Measurements from ENCODE around the gene GOLGA8B. TPM values are rescaled to one million over a fixed set of nuclear protein-coding genes. Genes with fewer than 3 reads are reported as not detected.
"Not testable (repeated sequence)": the region's sequence is repeated elsewhere in the genome, so short reads cannot be mapped to it uniquely, and the experiment has no call there.

Gene GOLGA8B
- 253 and 262 TPM in 2 replicates for total RNA-seq

DNA sequence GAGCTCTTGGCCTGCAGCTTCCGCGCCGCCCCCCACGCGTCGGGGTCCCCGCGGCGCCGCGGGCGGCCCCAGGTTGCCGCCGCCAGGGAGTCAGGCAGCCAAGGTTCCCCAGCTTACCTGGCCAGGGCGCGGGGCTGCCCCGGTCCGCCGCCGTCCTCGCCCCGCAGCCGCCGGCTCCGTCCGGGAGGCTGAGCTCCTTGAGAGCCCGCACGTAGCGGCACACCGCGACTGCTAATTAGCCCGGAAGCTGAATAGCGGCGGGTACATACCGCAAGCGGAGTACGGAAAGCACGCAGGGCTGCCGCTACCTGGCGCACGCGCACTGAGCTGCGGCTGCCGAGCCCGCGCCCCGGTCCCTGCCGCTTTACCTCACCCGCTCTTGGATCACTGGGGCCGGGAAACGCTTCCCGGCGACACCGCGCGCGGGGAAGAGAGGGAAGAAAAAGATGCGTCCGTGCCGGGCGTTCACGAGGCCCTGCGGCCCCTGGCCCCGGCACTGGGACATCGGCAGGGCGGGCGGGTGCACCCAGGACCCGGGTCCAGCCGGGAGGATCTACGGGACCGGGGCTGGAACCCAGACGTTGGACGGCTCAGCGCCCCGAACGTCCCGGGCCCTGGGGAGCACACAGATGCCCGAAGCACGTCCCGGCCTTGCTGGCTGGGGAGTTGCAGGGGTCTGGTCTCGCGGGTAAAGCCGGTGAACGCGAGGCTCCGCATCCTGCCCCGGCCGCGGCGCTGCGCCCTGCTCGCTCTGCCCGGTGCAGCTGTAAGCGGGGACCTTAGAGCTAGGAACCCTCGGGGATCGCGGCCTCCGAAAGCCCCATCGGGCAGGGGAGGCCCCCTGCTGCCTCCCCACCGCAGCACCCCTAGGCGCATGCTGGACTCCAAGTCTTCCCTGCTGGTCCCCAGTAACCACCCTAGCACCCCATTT lies at the start of gene GOLGA8B:
Gene GOLGA8B (minus strand): TSS at position 253 of the 931 bp plus-strand sequence. CDS start 47,739 bp downstream, outside the sequence.
- intact Hi-C loops (cut with micrococcal nuclease), result loop anchor here (2.0 to 5.0 kb wide), 4 partner anchors 69 to 546 kb away; partner anchors contain the start of genes AVEN and SLC12A6

DNA sequence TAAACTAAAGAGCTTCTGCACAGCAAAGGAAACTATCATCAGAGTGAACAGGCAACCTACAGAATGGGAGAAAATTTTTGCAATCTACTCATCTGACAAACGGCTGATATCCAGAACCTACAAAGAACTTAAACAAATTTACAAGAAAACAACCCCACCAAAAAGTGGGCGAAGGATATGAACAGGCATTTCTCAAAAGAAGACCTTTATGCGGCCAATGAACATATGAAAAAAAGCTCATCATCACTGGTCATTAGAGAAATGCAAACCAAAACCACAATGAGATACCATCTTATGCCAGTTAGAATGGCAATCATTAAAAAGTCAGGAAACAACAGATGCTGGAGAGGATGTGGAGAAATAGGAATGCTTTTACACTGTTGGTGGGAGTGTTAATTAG lies 49.7 kb upstream of the GOLGA8B start:
- intact Hi-C loops (cut with micrococcal nuclease), result not testable (repeated sequence)

DNA sequence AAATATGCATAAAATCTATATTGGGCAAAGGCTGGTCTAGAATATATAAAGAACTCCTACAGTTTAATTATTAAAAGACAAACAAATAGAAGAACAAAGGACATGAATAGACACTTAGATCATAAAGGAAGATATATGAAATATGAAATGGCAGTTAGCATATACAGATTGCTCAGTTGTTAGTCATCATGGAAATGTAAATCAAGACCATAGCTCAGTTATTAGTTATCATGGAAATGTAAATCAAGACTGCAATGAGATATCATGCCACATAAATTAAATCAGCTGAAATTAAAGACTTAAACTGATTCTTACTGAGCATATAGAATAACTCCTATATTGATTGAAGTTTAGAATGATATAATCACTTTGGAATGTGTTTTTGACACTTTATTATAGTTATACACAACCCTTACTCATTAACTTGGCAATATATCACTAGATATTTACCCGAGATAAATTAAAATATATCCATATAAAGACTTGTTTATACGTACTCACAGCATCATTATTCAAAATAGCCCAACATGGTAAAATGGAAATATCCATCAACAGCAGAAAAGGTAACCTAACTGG lies 45.2 kb upstream of the GOLGA8B start:
- intact Hi-C loops (cut with micrococcal nuclease), result no loop called here

- intact Hi-C loops (cut with micrococcal nuclease), result no loop called here
Observed at GRCh38 chr15:34625007-34625406, 41.6 kb upstream of the GOLGA8B start.

DNA sequence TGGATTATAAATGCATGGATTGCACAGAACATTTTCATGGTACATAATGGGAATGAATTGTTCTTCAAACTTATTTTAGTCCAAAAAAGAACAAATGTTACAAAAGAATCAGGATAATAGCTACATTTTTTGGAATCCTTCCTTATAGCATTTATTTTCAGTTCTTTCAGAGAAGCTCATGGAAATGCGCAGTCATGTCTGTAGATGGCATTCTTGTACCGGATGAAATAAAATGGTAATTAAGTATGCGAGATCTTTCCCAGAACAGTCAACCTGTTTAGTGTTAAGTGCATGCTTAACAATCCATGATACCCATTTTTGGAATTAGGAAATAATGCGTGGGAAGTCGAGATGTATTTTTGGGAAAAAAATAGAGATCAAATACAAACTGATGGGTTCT lies 38.2 kb upstream of the GOLGA8B start:
- intact Hi-C loops (cut with micrococcal nuclease), result loop anchor here (1.0 kb wide), 1 partner anchor 299 kb away; no protein-coding TSS in a partner anchor

- intact Hi-C loops (cut with micrococcal nuclease), result loop anchor here (1.0 kb wide), 1 partner anchor 299 kb away; no protein-coding TSS in a partner anchor
Observed at GRCh38 chr15:34620814-34621213, 37.4 kb upstream of the GOLGA8B start.

DNA sequence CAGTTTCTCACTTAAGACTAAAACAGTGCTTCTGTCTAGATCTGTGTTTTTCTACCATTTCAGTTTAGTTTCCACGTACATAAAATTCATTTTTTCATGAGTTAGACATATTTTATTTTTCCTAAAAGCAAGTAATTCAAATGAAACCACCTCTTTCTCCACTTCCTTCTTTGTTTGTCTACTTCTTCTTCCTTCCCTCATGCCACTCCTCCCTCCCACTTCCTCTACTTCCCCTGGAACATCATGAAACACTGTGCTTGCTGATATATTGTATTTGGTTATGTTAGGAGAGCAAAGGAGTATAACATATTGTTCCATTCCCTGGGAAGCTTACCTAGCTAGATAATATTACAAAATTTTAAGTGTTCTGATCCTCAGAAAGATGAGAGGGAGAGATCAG lies 36.7 kb upstream of the GOLGA8B start:
- intact Hi-C loops (cut with micrococcal nuclease), result no loop called here

GRCh38 chr15:34619151-34619550 lies 35.7 kb upstream of the GOLGA8B start:
- intact Hi-C loops (cut with micrococcal nuclease), result no loop called here

GRCh38 chr15:34618073-34618472 lies 34.6 kb upstream of the GOLGA8B start:
- intact Hi-C loops (cut with micrococcal nuclease), result no loop called here

DNA sequence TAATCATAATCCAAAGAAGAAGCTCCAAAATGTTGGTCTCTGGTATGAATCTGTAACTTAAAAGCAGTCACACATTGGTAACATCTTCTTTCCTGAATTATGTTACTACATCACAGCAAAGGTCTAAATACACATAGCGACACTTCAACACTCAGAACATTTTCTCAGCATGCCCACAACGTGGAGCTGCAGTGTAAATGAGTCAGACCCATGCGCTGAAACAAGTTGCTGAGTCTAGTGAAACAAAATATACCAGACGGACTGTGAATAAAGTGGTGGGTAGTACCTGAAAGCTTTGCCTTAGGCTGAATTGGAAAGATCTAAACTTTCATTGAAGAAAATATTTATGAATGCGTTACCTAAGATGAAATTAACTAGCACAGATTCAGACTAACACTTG lies 33.2 kb upstream of the GOLGA8B start:
- intact Hi-C loops (cut with micrococcal nuclease), result no loop called here

DNA sequence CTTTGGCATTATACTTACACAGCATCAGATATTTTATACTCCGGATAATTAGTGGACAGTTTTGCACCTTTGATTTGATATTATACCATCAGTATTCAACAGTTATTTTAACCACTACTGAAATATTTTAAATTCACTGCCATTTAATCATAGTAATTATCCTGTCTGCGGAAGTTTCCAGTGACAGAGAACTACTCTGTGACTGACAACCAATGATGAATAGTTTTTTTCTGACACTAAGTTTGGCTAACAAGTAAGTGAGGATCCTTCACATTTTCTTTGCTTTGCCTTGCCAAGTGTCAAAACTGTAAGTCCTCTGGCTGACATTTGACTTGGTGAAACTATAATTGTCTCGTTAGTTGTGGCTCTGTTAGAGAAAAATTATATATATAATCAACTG lies 30.5 kb upstream of the GOLGA8B start:
- intact Hi-C loops (cut with micrococcal nuclease), result no loop called here

DNA sequence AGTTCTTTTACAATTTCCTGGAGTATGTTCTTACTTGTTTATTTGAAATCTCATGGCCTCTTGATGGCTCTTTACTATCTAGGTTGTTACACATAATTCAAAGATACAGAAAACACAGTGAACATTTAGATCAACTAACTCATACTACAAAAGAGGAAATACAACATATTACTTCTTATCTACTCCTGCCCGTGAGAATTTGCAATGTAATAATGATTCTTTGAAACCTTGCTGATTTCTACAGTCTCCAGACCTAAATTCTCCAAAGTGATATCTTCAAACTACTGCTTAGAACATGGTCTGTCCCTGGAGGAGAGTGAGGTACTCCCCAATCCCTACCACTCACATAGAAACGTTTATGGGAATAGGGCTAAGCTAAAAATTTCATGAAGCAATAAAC lies 29.9 kb upstream of the GOLGA8B start:
- intact Hi-C loops (cut with micrococcal nuclease), result no loop called here

- intact Hi-C loops (cut with micrococcal nuclease), result no loop called here
Observed at GRCh38 chr15:34610354-34610753, 26.9 kb upstream of the GOLGA8B start.

GRCh38 chr15:34609102-34610057 lies 25.9 kb upstream of the GOLGA8B start:
- intact Hi-C loops (cut with micrococcal nuclease), result no loop called here

- intact Hi-C loops (cut with micrococcal nuclease), result no loop called here
Observed at GRCh38 chr15:34608517-34608916, 25.1 kb upstream of the GOLGA8B start.

GRCh38 chr15:34607832-34608231 lies 24.4 kb upstream of the GOLGA8B start:
- intact Hi-C loops (cut with micrococcal nuclease), result no loop called here

DNA sequence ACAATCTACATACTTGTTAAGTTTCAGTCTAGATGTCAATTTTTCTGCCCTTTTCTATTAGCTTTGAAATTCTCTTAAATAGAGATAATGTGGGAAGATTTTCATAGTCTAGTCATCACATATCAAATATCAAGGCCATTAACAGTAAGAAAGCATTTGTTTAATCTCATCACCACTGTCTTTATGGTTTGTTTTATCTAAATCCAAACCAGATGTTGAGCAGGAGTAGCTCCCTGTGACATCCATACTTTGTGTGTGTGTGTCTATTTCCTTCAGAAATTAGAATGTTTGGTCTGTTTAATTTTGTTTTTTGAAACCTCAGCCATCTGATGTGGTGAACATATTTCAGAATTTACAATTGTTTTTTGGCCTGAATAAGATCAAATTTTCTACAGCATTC lies 23.1 kb upstream of the GOLGA8B start:
- intact Hi-C loops (cut with micrococcal nuclease), result no loop called here

DNA sequence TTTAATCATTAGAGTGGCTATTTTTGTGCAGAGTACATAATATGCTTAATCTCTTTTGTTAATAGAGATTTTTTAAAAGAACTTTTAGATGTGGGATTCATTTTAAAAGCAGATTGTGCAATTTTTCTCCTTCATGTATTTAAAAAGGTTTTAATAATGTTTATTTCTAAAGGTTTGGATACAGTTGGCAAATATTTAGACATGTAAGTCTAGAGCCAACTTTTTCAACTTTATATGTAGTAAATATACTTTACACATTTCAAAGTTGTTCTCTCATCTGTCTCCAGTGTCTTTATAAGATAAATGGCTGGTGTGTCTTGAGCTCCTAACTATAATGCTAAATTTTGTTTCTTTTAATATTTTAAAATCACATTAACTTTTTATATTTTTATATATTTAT lies 22.7 kb upstream of the GOLGA8B start:
- intact Hi-C loops (cut with micrococcal nuclease), result no loop called here

GRCh38 chr15:34603095-34603494 lies 19.6 kb upstream of the GOLGA8B start:
- intact Hi-C loops (cut with micrococcal nuclease), result no loop called here

DNA sequence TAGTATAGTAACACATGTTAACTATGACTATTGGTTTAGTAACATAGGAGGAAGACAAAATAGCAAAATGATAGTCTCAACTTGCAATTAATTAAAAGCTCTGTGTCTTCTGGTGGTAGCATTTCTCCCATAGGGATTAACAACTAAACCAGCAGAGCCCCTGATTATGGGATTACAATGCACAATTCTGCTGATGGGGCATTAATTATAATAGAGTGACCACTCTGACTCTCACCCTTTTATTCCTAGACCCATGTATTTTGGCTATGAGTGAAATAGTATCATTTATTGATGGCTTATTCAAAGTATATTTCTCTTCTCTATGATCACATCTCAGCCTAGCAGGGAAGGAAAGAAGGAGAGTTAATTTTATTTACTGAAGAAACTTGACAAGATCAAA lies 17.5 kb upstream of the GOLGA8B start:
- intact Hi-C loops (cut with micrococcal nuclease), result no loop called here

DNA sequence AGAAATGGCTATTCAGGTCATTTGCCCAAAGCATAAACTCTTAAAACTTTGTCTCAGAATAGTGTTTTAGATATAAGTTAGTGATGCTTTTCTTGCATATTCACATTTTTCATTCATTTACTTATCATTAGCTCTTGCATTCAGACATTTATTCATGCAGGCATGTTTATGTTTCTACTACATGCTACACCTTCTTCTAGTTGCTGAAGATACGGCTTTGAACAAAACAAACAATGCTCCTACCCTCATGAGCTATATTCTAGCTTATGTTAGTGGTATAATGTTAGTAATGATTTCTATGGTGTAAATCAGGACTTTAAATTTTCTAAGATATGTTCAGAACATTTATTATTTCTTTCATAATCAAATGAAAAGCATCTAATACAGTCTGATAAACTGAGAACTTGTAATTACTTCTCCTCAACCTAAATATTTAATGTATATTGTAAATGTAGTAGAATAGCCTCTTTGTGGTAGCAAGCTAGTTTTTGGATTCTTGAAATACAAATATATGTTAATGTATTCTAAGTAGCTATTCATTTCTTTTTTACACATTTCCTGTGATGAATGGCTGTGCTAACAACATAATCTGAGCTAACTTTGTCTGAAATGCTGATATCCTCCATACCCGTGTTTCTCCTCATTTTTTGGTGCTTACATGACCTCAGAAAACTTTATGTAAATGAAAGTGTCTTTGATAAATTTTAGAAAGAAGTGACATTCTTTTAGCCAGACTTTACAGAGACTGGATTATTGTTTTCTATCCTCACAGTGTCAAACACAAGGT lies 15.5 kb upstream of the GOLGA8B start:
- intact Hi-C loops (cut with micrococcal nuclease), result no loop called here

Data from T-helper 2 cell treated with Interferon-gamma antibody and Interleukin-4, amounts not matched to agents 100 ng/mL and 5 ng/mL, for 36 hours (primary cell).